SK-N-SH (cell line): Measurements from ENCODE around the gene PLB1. TPM values are rescaled to one million over a fixed set of nuclear protein-coding genes. Genes with fewer than 3 reads are reported as not detected.

Source experiments
- CTCF ChIA-PET: fragments of 300-600, 350-600 bp; formaldehyde crosslinking; extraction: SDS; loops from one replicate; lab custom pipeline; 2021; lab: Yijun Ruan, JAX
- POLR2A ChIA-PET: fragments of 350-600 bp; sonication (Branson Sonifier 250); formaldehyde crosslinking; extraction: SDS; loops from one replicate; lab custom pipeline; 2020; ENCODE audit warnings: antibody characterized with exemption, inconsistent platforms; lab: Yijun Ruan, JAX
- DNase-seq: peaks from one replicate; pipeline ENCODE4 v3.0.0; 2012
- H2AFZ ChIP-seq: fragments of 200-600 bp; sonication (generic); 2 replicates; pipeline ENCODE4 v1.8.1; 2016; ENCODE audit warnings: antibody characterized with exemption, mild to moderate bottlenecking, low read depth
- H3F3A ChIP-seq: fragments of 200-600 bp; sonication (generic); replicated peaks from 2 replicates; pipeline ENCODE3; 2016; ENCODE audit warnings: antibody characterized with exemption, mild to moderate bottlenecking; ENCODE audit not compliant: insufficient read depth
- H3K27ac ChIP-seq, 2 experiments: fragments of 200-500 bp in 1 of 2; fragments of 200-600 bp in 1 of 2; sonication (Bioruptor generic) in 1 of 2; sonication (generic), shearing (Covaris generic) in 1 of 2; 2 replicates each; pipeline versions ENCODE4 v1.5.1 to v1.6.1; 2014 to 2016; ENCODE audit warnings: low read depth in 2 of 2, inconsistent platforms in 1 of 2, low read length in 1 of 2, mild to moderate bottlenecking in 1 of 2, mixed read lengths in 1 of 2
- H3K27me3 ChIP-seq: fragments of 200-600 bp; sonication (generic), shearing (Covaris generic); 2 replicates; pipeline ENCODE4 v1.6.1; 2016; ENCODE audit warnings: mixed run types; ENCODE audit not compliant: insufficient read depth
- H3K36me3 ChIP-seq, 2 experiments: fragments of 200-500 bp in 1 of 2; fragments of 200-600 bp in 1 of 2; sonication (Bioruptor generic) in 1 of 2; sonication (generic) in 1 of 2; replicated peaks in 1 of 2; 2 replicates each; pipeline versions ENCODE3 to v1.5.1; 2014 to 2016; ENCODE audit warnings: low read length in 1 of 2, mild to moderate bottlenecking in 1 of 2; ENCODE audit not compliant: insufficient read depth in 2 of 2, control insufficient read depth in 1 of 2
- H3K4me1 ChIP-seq, 2 experiments: fragments of 200-500 bp in 1 of 2; fragments of 200-600 bp in 1 of 2; sonication (Bioruptor generic) in 1 of 2; sonication (generic), shearing (Covaris generic) in 1 of 2; 2 replicates each; pipeline versions ENCODE4 v1.5.1 to v1.6.1; 2014 to 2016; ENCODE audit warnings: low read depth in 1 of 2, low read length in 1 of 2, mixed run types in 1 of 2; ENCODE audit not compliant: insufficient read depth in 2 of 2, control insufficient read depth in 1 of 2
- H3K4me2 ChIP-seq: fragments of 200-600 bp; sonication (generic), shearing (Covaris generic); 2 replicates; pipeline ENCODE4 v1.6.1; 2017; ENCODE audit warnings: mixed run types
- H3K4me3 ChIP-seq, 2 experiments: fragments of 200-500 bp in 1 of 2; fragments of 200-600 bp in 1 of 2; sonication (Bioruptor generic) in 1 of 2; sonication (generic), shearing (Covaris generic) in 1 of 2; 2 replicates each; pipeline versions ENCODE4 v1.5.1 to v1.8.1; 2014 to 2016; ENCODE audit warnings: low read depth in 2 of 2, inconsistent platforms in 1 of 2, low read length in 1 of 2, mild to moderate bottlenecking in 1 of 2, mixed read lengths in 1 of 2, moderate library complexity in 1 of 2
- H3K79me2 ChIP-seq: fragments of 200-600 bp; sonication (generic); 2 replicates; pipeline ENCODE4 v1.8.1; 2017; ENCODE audit warnings: mild to moderate bottlenecking; ENCODE audit not compliant: insufficient read depth
- H3K9ac ChIP-seq: fragments of 200-600 bp; sonication (generic); 2 replicates; pipeline ENCODE4 v1.6.1; 2017; ENCODE audit warnings: mixed run types
- H3K9me2 ChIP-seq: fragments of 200-600 bp; sonication (generic); 2 replicates; pipeline ENCODE4 v1.6.1; 2017; ENCODE audit warnings: mixed run types
- H3K9me3 ChIP-seq: fragments of 200-600 bp; sonication (generic); 2 replicates; pipeline ENCODE4 v1.6.1; 2017; ENCODE audit warnings: mixed run types, mild to moderate bottlenecking, moderate library complexity
- H4K20me1 ChIP-seq: fragments of 200-600 bp; sonication (generic); 2 replicates; pipeline ENCODE4 v1.6.1; 2017; ENCODE audit warnings: mild to moderate bottlenecking, mixed run types; ENCODE audit not compliant: insufficient read depth
- CTCF ChIP-seq: fragments of 200-600 bp; sonication (generic); IDR thresholded peaks from 2 replicates; pipeline ENCODE4 v1.6.1; 2017; ENCODE audit warnings: antibody characterized with exemption, mild to moderate bottlenecking, moderate library complexity
- FOSL2 ChIP-seq: IDR thresholded peaks from 2 replicates; pipeline ENCODE4 v1.4.0; 2012; ENCODE audit warnings: low read depth, mild to moderate bottlenecking, moderate library complexity, borderline replicate concordance
- FOXJ3 ChIP-seq: sonication (generic); formaldehyde crosslinking; IDR thresholded peaks from 2 replicates; pipeline ENCODE4 v1.5.1; 2020; ENCODE audit warnings: mild to moderate bottlenecking, missing genetic modification reagents
- MAX ChIP-seq: IDR thresholded peaks from 2 replicates; pipeline ENCODE4 v1.4.0; 2012; ENCODE audit warnings: low read depth
- MXI1 ChIP-seq: IDR thresholded peaks from 2 replicates; pipeline ENCODE4 v1.6.1; 2012; ENCODE audit warnings: mild to moderate bottlenecking, low read depth, low read length, improper control_type of control experiment
- NFIC ChIP-seq: IDR thresholded peaks from 2 replicates; pipeline ENCODE4 v1.4.0; 2012; ENCODE audit warnings: borderline replicate concordance
- NRF1 ChIP-seq: IDR thresholded peaks from 2 replicates; pipeline ENCODE4 v1.6.1; 2012; ENCODE audit warnings: low read depth, mild to moderate bottlenecking, low read length
- RCOR1 ChIP-seq: fragments of 150-350 bp; IDR thresholded peaks from 2 replicates; pipeline ENCODE4 v1.6.1; 2017; ENCODE audit warnings: antibody characterized with exemption, low read length
- RXRA ChIP-seq: IDR thresholded peaks from 2 replicates; pipeline ENCODE4 v1.4.0; 2012; ENCODE audit warnings: low read depth, mild to moderate bottlenecking, borderline replicate concordance
- TCF12 ChIP-seq: IDR thresholded peaks from 2 replicates; pipeline ENCODE4 v1.4.0; 2012
- USF1 ChIP-seq: IDR thresholded peaks from 2 replicates; pipeline ENCODE4 v1.4.0; 2012; ENCODE audit warnings: low read depth, borderline replicate concordance
- WGBS: methylation state at CpG from one replicate; pipeline ENCODE4 v1.1.6; 2017; ENCODE audit warnings: low lambda C conversion rate; 5-methylcytosine and 5-hydroxymethylcytosine counted together
- polyA plus RNA-seq, 3 experiments: library from polyadenylated mRNA; depleted of rRNA; stranded (reverse); fragments of >200 nt; gene quantifications; 2 replicates each; pipeline ENCODE4 v1.2.3, GENCODE V29; 2012
- TF ChIP-seq, protein P1 (sequence below): IDR thresholded peaks from 2 replicates; pipeline ENCODE4 v1.4.0; 2012; ENCODE audit warnings: low read depth, borderline replicate concordance

Gene PLB1
- polyA plus RNA-seq, 1 of the 3 experiments (the other 2 are of a cell fraction): 0.10 TPM

DNA sequence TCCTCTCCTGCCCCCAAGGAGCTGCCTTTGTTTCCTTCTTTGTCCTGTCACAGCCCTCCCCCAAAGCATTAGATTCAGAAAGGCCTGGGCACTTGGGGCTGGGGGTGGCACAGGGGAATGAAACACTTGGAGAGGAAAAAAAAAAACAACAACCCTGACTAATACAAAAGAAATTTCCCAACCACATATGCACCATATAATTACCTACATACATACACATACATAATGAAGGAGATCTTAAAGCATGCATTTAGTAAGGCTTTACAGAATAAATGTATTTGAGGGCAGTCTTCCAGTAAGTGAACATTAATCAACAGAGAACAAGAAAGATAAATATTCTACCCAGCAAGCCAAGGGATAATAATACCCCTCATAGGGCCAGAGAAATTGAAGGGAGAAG is 185.7 kb downstream of the PLB1 start (continued):
- TF ChIP-seq, protein P1, sequence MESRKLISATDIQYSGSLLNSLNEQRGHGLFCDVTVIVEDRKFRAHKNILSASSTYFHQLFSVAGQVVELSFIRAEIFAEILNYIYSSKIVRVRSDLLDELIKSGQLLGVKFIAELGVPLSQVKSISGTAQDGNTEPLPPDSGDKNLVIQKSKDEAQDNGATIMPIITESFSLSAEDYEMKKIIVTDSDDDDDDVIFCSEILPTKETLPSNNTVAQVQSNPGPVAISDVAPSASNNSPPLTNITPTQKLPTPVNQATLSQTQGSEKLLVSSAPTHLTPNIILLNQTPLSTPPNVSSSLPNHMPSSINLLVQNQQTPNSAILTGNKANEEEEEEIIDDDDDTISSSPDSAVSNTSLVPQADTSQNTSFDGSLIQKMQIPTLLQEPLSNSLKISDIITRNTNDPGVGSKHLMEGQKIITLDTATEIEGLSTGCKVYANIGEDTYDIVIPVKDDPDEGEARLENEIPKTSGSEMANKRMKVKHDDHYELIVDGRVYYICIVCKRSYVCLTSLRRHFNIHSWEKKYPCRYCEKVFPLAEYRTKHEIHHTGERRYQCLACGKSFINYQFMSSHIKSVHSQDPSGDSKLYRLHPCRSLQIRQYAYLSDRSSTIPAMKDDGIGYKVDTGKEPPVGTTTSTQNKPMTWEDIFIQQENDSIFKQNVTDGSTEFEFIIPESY: no peak
- TF ChIP-seq RXRA: no peak
- no peak for TF ChIP-seq FOXJ3 (CRISPR knock-in tag)
- TF ChIP-seq USF1: no peak
- no peak for TF ChIP-seq CTCF
- no peak for TF ChIP-seq TCF12
- TF ChIP-seq FOSL2: no peak
- TF ChIP-seq, all 33 proteins: peak for 0

GRCh38 chr2:28683100-28683706 is 187.3 kb downstream of the PLB1 start:
- H3K4me1 ChIP-seq: peaks cover 3 to 17% of the 10 kb centered on the region in 2 experiments; a peak in 2 of 4 replicates
- no peaks in the 10 kb centered on the region for H3K9me2 ChIP-seq
- CTCF ChIA-PET: interaction anchor here (0.7 to 2.6 kb wide), 7 partner anchors 10 to 116 kb away, joined by 3 to 8 read pairs (median 3); no protein-coding TSS in a partner anchor
- no peaks in the 10 kb centered on the region for H3K79me2 ChIP-seq
- 79% methylated on average over 12 of the region's 14 CpGs for WGBS
- H2AFZ ChIP-seq: no peak overlapping the region
- no peaks in the 10 kb centered on the region for H3K36me3 ChIP-seq
- H3K9me3 ChIP-seq: no peaks in the 10 kb centered on the region
- no peak overlapping the region for H3K27ac ChIP-seq
- no peak overlapping the region for H3K4me3 ChIP-seq
- no peaks in the 10 kb centered on the region for H3F3A ChIP-seq
- H3K4me2 ChIP-seq: peak overlapping the region; percentile 4; the same call in 1 of the 2 replicates
- no peaks in the 10 kb centered on the region for H3K27me3 ChIP-seq
- POLR2A ChIA-PET: interaction anchor here (3.2 kb wide), 1 partner anchor 19 kb away, joined by 11 read pairs; no protein-coding TSS in a partner anchor
- no peak overlapping the region for H3K9ac ChIP-seq
- H4K20me1 ChIP-seq: no peaks in the 10 kb centered on the region
- no peak for TF ChIP-seq MXI1
- no peak for TF ChIP-seq RCOR1
- TF ChIP-seq NRF1: no peak
- 0 out of 2 replicates have a peak, but pooled peaks have one; percentile 49 for TF ChIP-seq MAX
- peak; percentile 44; the same call in 1 of the 2 replicates for TF ChIP-seq NFIC
- no peak for DNase-seq
